Measurements from ENCODE around the gene SCG5.
A peak's percentile ranks its signal among the peaks of the same experiment; 100 is the strongest.

Gene SCG5

DNA sequence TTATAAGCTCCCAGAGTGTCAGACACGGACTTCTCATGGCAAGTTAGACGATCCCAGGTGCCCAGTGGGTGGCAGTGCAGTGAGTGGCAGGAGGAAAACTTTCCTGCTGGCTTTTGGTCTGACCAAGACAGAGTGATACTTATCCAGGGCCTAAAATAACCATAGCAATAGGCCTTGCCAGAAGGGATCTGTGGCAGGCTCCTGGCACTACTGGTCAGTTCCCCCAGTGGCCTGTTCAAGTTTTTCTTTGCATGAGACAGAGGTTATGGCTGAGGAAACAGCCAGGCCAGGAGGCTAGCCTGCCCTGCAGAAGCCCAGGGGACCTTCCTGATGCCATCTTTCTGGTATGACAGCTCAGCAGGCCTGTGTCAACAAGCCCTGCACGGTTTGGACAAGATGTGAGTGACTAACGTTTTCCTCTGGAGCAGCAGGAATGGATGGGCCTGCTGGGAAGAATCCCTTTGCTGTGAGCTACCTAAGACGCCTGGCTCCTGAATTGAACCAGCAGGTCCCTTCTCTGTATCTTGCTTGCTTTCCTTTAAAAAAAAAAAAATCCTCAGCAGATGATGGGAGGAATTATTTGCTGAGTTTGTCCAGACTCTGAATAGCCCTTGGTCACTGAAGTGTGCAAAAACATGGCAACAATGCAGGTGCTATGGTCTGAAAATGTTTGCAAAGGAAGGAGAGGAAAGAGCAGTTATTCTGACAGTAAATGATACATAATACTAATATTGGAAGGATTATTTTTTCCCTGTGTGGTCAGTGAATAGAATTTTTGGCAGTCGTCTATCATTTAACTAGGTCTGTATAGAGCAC, 18.0 kb downstream of the SCG5 start:
- no peak for DNase-seq

DNA sequence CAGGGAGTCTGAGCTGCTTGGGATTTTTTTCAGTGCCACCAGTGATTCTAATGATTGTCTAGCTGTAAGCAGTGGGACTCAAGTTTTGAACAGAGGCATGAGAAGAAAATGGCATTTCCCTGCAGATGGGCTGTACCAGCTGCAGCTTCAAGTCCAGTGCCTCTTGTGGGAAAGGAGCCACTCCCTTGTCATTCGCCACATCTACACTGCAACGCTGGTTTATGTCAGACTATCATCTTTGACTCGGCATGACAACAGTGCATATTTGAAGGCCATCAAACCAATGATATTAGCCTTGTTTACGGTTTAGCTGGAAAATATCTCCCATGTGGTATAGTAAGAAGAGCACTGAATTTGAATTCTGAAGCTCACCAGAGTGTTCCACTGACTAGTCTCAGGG, 22.2 kb downstream of the SCG5 start:
- DNase-seq = no peak

DNA sequence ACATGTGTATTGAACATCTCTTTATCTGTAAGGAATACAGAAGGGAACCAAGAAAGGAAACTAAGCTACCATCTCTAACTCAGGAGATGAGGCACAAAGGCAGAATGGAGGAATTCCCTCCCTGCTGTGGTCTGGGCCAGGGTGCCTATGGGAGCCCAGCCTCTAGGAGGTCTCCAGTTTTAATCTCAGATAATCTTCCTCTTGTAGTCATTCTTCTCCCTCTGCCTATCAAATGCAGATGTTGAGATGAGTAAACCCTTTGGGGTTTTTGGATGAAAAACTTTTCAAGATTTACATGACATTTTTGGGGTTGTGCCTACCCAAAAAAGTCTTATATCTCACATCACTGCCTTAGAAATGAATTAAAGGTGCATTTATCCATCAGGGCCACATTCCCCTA, 23.3 kb downstream of the SCG5 start:
- no peak for DNase-seq

DNA sequence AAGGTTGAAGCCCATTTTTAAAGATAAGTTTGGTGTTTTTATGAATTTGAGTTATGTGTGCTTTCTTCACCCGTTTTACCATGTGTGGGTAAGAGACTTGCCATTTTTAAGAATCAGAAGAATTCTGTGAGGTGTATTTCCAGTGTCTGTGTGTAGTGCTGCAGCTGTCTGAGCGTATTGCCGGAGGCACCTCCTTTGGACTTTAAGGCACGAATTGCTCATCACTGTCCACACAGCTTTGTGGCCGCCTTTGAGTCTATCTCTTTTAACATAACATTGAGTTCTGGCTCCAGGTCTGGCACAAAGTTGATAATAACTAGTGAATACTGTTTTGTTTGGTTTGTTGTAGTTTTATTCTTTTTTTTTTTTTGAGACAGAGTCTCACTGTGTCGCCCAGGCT, 25.8 kb downstream of the SCG5 start:
- DNase-seq = no peak

DNA sequence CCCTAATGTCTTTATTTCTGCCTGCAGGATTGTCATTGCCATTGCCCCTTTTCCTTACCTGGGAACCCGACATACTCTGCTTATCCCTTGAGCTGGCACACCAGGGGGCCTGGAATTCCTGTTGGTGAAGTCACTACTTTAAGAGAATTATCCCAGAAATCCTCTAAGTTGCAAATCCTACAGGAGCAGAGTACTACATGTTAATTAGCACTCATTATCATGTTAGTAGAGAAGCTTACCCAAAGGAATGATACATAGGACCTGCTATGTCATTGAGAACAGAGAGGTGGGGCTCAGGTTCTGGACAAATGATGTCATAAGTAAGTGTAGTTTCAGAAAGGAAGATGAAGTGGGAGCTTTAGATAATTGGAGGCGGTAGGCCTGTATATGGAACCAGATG, 27.4 kb downstream of the SCG5 start:
- no peak for DNase-seq

DNA sequence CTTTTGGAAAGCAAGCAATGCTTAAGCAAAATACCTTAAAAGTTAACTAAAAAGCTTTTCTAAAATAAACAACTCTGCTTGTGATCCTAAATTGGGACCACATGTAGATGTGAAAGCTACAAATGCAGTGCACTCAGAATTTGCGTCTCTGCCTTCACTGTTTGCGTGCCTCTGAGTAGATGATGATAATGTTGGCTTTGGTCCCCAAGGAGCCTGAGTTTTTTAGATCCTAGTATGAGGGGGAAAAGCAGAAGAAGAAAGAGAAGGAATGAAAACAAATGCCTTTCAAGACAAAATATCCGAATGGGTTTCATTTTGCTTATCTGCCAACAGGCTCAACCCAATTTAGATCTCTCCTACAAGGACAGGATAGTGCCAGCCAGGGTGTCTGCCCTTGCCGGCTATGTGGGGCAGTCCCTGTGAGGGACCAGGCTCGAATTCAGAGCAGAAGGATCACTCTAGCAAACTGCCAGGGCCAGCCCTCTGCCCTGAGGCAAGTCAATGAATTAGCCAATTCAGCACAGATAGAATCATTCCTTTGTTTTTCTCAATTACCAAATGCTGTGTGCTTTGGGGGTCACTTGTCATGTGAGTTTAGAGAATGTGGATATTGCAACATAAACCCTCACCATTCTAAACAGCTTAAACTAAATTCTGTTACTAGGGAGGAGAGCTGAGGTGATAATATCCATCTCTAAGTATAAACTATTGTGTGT, 28.5 kb downstream of the SCG5 start:
- DNase-seq = no peak

DNA sequence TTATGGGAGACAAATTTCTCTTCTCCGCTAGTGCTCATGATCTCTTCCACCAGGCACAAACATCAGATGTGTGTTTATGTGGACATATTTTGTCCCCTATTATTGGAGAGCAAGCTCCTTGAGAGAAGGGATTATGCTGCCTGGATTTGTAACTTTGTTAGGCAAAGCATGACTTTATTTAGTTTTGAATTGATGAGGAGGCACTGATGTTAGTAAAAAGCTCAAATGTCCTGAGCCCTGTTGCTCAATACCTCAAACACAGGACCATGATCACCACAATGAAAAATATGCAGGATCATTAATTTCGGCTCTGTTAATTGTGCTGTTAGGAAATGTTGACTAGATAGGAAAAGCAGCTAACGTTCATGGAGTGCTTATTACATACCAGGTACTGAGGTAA, 29.1 kb downstream of the SCG5 start:
- DNase-seq = no peak

DNA sequence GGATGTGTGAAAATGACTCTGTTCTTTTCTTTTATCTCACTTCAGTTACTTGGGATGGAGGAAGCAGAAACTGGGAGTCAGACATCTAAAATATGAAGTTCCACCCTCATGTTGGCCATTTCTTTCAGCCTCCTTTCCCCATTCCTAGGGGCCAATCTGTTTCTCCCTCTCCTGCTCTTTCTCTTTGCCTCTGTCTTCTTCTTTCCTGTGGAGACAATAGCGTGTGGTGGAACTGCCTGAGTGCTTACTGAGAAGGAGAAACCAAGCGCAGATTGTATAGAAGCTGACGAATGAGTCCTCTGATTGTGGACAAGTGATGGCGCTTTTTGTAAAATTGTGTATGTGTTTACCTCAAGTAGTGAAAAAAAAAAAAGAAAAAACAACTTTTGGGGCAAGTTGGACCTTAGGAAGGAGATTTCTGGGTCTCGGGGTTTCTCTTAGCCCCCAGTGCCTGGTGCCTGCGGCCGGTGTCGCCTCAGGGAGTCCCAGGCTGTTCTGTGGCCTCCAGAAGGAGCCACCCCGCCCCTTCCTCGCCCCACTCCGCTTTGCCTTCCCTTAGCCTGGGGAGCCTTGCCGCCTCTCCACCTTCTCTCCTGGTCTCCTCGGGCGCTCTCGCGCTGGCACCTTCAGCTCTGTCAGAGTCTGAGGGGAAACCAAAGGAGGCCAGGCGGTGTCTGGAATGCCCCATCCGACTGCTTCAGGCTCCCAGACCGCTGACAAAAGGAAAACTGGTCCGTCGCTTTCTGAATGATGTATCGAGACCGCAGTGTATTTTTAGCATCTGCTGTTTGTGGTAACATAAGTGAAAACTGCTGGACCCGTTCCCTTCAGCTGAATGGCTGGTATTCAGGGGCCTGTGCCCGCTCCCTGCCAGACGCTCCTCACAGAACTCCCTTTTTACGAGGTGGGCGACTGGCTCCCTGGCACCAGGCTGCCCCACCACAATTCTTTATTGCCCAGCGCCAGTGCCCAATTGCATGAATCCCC, 30.1 kb downstream of the SCG5 start:
- DNase-seq = no peak

DNA sequence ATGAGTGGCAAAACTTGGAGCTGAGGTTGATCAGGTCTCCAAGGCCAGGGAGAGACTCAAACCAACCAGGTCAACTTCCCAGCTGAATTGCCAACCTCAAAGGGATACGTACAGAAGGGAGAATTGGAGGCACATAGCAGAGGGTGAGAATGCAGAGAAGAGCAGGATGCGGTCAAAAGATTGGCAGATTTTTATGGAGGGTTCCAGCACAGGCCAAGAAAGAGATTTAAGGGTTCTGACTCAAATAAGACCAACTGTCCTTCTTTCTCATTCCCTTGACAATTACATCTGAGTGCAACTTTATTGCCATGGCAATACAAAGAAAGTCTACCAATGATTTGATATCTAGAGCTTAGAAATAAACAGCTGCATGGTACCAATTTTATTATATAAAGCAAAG, 33.2 kb downstream of the SCG5 start:
- no peak for DNase-seq

DNA sequence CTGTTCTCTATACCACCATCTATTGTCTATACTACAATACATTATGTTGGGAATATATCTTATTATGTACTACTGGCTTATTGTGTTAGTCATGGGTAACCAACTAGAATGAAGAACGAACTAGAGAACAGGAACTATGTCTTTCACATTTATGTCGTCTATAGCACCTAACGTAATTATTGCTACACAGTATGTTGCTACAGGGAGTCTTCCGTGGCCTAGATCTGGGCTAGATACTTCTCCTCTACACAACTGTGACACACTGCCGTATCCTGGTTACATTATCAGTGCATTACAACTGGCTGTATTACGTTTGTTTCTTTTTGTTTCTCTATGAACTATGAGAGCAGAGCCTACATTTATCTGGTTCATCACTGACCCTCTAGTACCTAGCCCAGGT, 34.0 kb downstream of the SCG5 start:
- no peak for DNase-seq

DNA sequence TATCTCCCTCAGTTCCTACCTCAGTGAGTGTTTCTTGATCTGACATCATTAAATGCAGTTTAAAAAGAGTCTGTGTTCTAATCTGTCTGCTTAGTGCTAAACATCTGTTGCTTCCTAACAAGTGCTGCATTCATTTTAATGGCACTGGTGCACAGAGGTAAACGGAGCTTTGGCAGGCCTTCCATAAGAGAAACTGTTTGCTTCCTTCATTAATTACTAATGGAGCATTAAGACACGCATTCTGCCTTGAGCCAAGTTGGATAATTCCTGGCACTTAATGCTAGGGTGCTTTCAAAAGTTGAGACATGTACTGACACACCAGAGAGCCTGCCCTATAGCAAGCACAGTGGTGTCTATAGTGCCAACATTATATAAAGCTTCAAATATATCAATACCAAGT, 34.7 kb downstream of the SCG5 start:
- peak; percentile 77 for DNase-seq

DNA sequence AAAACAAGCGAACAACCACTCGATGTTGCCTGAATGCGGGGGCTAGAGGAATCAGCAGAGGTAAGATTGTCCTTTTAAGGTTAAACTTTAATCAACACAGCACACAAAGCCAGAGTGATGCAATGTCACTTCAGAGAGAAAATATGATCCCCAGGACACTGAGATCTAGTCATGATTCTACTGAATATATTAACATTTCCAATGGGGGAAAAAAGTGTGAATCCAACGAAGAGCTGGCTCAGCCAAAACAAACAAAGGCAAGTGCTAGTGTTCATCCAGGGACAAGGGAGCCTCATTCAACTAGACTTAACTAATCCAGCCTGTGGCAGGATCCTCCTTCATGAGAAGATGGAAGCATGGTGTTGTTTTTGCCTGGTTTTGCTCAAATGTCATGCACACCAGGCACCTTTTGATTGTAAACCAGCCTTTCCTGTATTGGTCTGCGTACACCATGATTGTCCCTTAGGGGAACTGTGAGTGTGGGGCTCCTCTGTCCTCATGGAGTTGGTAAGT, 35.8 kb downstream of the SCG5 start:
- no peak for DNase-seq

DNA sequence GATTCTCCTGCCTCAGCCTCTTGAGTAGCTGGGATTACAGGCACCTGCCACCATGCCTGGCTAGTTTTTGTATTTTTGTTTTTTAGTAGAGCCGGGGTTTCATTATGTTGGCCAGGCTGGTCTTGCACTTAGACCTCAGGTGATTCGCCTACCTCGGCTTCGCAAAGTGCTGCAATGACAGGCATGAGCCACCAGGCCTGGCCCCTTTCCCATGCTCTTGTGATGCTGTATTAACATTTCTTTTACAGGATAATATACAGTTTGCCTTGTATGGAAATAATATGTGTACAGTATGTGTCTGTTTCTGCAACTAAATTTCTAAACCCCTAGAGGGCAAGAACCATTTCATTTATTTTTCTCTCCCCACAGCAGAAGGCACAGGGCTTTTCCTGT, 37.8 kb downstream of the SCG5 start:
- DNase-seq = no peak

DNA sequence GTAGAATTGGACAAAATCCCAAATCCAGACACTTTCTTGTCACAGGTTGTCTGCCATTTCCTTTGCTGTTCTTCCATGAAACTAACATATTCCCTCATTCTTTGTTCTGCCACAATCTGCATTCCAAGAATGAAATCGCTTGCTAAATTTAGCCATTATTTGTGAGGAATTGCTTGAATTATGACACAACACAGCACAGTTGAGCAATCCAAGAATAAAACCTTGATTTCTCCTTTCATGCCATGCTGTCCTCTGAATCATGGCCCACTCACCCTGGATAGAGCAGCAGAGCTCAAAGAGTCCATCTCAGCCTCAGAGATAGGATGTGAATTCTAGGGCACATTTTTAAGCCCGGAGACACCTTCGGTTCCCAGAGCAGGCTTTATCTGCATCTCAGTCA, 41.1 kb downstream of the SCG5 start:
- DNase-seq = no peak

DNA sequence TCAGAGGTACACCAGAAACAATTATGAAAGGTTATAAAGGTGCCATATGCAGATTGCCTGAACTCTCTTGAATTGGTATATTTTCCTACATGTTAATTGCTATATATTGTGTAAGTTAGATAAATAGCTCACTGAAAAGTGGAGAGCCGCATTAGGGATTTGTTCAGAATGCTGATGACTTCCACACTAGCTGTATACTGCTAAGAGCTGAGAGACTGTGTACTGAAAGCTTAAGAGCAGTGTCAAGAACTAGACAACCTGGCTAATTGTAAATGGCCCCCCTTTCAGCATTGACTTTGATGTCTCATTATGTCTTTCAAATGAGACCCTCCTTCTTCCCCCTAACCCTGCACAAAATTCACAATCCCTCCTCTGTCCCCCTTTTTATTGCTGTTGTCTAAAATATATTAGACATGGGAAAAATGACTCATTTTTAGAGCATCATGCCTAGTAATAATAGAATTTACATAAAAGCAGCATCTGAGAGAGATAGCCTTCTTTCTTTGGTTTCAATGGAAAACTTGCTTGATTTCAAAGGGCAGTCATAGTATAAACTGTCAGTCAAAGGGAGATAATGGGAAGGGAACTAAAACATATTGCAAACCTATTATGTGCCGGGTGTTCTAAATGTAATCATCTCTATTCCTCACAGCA, 41.6 kb downstream of the SCG5 start:
- no peak for DNase-seq

DNA sequence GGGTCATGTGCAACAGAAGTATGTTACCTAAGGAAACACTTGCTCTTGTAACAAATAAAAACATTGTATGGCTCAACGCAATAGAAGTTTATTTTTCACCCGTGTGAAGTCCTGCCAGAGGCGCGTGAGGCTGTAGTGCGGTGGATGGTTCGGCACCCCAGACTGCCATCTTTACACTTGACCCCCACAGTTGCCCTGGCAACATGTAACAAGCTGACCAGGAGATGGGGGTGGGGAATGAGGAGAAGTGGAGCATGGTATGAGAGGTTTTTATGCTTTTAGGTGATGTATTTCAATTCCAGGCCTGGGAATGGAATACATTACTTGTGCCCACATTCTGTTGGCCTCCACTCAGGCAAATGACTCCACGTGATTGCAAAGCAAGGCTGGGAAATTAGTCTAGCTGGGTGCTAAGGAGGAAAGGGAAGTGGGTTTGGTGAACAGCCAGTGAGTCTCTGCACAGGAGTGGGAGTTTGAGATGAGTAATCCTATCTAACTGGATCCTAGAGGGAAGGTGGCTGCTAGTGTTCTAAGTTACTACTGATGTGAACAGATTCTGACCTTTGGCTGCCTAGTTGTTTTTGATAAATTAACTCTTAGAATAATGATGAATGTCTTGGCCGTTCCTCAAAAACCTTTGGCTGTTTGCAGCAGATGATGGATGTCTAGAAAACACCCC, 42.5 kb downstream of the SCG5 start:
- no peak for DNase-seq

DNA sequence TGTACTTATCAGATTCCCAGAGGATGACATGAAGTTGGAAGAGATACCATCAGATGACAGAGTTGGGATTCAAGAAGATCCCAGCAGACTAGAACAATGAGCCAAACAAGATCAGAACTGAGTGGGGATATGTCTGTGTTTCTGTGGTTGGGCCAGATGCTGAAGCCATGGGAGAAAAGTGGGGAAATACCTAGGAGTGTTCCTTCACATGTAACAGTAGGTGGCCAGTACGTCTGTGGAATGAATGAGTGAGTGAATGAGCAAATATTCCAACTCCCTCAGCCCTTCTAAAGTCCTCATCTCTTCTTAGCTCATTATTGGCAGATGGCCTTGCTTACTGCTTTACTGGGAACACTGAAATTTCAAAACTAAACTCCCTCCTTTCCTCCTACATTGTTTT, 44.1 kb downstream of the SCG5 start:
- no peak for DNase-seq

DNA sequence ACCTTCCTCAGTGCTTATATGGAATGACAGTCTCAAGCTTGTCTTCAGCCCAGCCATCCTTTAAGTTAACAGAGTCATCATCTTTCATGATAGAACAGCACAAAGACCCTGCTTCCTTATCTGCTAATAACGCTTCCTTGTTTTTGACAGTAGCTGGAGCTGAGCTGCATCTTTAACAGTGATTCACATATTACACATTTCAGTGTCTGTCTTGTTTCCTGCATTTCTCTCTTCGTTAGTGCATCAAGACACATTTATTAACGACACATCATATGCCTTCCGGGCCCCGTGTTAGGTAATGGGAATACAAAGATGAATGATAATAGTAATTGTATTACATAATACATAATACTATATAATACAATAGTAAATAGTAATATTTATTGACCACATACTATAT, 46.0 kb downstream of the SCG5 start:
- no peak for DNase-seq

DNA sequence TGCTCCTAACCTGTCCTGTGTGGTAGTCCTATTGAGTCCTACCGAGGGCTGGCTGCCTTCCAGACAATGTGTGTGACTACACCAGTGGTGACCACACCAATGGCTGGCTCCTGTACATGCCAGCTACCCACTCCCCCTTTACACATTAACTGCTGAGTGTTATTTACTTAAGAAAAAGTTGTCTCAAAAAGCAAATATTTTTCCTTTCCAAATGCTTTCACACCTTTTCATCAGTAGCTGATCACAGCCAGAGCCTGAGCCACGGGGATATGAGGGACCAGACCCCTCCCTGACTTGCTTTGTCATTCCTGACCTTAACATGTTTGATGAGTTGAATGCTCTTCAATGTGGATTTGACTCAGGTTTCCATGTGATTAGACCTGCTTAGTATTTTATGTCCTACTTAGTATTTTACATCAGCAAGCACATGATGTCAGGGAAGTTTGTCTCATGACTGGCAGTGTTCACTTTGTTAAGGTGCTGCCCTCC, 46.7 kb downstream of the SCG5 start:
- no peak for DNase-seq

DNA sequence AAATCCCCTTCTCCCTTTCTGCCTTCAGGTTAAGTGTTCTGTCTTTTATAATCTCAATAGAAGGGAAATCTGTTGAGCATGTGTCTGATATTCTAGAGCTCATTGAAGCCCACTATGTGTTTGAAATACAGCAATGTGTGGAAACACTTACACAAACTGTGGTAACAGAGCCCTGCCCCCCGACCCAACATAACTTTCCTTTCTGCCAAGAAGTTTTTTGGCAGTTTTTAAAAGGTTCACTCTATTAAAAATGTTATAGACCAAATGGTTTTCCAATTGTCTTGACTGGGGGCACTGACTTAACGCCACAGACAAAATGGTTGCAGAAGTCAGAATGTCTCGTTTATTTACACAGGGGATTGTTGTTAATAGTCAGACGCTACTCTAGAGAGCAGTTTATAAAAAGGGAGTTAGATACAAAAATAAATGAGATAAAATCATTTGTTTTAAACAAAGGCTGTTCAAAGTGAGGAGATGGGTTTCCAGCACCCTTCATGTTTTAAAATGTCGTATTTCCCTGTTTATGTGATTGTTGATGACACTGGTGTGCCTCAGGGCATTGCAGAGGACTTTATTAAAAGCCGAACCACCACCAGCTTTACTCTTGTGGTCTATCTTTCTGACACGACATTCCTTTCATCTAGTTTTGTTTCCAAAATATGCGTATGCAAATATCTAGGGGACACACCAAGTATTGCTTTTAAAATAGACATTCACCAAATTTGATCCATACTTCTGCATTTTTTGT, 49.6 kb downstream of the SCG5 start:
- no peak for DNase-seq

DNA sequence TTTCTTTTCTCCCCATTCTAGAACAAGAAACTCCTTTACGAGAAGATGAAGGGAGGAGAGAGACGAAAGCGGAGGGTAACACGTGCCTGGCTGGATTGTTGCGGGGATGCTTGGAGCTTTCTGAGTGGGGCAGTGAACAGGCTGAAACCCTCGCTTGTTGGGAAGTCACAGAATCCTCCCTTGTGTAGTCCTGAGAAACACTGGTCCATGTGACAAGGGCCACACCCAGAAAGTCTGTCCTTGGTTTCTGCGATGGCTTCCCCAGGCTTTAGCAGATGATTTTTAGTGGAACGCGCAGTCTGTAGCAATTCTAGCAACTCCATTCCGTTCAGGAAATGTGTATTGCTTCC, 50.2 kb downstream of the SCG5 start:
- no peak for DNase-seq
